Mesothelial cell of epicardium (in vitro differentiated cells): ENCODE measurements around the gene CBX4. TPM values are rescaled to one million over a fixed set of nuclear protein-coding genes. Genes with fewer than 3 reads are reported as not detected.
A peak's percentile ranks its signal among the peaks of the same experiment; 100 is the strongest.
"Not testable (repeated sequence)": the region's sequence is repeated elsewhere in the genome, so short reads cannot be mapped to it uniquely, and the experiment has no call there.

Experiments
- DNase-seq, 2 experiments: peaks; one replicate each; pipeline ENCODE4 v3.0.0; 2021; ENCODE audit warnings: low spot score in 2 of 2; ENCODE audit not compliant: unreplicated experiment in 2 of 2
- H3K27ac Mint-ChIP-seq: 2 replicates; pipeline ENCODE4 v1.8.0; 2021; ENCODE audit warnings: mixed read lengths
- H3K27me3 Mint-ChIP-seq: 2 replicates; pipeline ENCODE4 v1.8.0; 2021; ENCODE audit warnings: low read depth, mixed read lengths
- H3K36me3 Mint-ChIP-seq: 2 replicates; pipeline ENCODE4 v1.8.0; 2021; ENCODE audit warnings: mixed read lengths
- H3K4me1 Mint-ChIP-seq: 2 replicates; pipeline ENCODE4 v1.8.0; 2021; ENCODE audit warnings: mixed read lengths
- H3K4me3 Mint-ChIP-seq: 2 replicates; pipeline ENCODE4 v1.8.0; 2021; ENCODE audit warnings: mild to moderate bottlenecking, moderate library complexity, mixed read lengths
- H3K9me3 Mint-ChIP-seq: 2 replicates; pipeline ENCODE4 v1.8.0; 2021; ENCODE audit warnings: mixed read lengths
- total RNA-seq: library from RNA; stranded (reverse); gene quantifications from 3 replicates; pipeline ENCODE4 v1.2.1, GENCODE V29; 2021
- TF ChIP-seq, protein P1 (sequence below): fragments of 200-600 bp; sonication (generic); IDR thresholded peaks from one replicate; pipeline ENCODE4 v1.5.0; 2021; ENCODE audit warnings: antibody characterized with exemption; ENCODE audit not compliant: unreplicated experiment

The CBX4 gene
- total RNA-seq, 1 donor from 2014 or later, result 32.1 TPM

DNA sequence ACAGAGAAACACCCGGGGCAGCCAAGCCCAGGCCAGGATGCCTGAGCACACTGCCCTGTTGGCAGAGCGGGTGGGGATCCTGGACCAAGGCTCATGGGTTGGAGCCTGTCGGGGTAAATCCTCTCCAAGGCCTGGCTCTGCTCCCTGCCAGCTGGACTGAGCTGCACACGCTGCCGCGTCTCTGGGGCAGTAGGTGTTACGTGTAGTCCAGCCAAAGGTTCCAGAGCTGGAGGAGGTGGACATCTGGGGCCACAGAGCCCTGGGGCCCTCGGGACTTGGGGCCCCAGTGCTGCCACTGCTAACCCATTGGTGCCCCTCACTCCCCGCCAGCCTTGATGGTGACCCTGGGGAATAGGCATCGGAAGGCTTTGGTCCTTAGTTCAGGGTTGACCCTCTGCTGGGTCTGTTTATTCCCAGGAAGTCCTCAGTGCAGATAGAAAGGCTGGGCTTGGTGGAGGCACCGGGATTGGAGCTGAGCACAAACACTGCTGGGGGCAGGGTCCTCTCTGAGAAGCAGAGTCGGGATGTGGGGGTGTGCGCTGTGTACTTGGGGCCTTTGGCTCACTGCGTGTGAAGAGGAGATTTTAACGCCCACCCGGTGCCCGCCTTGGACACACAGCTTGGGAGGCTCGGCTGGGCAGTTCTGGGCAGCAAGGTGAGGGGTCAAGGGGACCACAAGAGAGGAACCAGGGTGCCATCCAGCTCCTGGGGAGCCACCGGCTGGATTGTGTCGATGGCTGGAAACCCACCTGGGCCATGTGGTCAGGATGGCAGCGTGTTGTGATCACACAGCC, 16.3 kb upstream of the CBX4 start:
- H3K27ac Mint-ChIP-seq, result no peak overlapping the region
- H3K27me3 Mint-ChIP-seq, result peaks cover 3% of the 10 kb centered on the region
- H3K36me3 Mint-ChIP-seq, result no peaks in the 10 kb centered on the region
- peaks cover 22% of the 10 kb centered on the region for H3K4me1 Mint-ChIP-seq
- no peak overlapping the region for H3K4me3 Mint-ChIP-seq
- H3K9me3 Mint-ChIP-seq, result no peaks in the 10 kb centered on the region
- TF ChIP-seq, protein P1, sequence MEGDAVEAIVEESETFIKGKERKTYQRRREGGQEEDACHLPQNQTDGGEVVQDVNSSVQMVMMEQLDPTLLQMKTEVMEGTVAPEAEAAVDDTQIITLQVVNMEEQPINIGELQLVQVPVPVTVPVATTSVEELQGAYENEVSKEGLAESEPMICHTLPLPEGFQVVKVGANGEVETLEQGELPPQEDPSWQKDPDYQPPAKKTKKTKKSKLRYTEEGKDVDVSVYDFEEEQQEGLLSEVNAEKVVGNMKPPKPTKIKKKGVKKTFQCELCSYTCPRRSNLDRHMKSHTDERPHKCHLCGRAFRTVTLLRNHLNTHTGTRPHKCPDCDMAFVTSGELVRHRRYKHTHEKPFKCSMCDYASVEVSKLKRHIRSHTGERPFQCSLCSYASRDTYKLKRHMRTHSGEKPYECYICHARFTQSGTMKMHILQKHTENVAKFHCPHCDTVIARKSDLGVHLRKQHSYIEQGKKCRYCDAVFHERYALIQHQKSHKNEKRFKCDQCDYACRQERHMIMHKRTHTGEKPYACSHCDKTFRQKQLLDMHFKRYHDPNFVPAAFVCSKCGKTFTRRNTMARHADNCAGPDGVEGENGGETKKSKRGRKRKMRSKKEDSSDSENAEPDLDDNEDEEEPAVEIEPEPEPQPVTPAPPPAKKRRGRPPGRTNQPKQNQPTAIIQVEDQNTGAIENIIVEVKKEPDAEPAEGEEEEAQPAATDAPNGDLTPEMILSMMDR, result no peak
- no peak for DNase-seq

DNA sequence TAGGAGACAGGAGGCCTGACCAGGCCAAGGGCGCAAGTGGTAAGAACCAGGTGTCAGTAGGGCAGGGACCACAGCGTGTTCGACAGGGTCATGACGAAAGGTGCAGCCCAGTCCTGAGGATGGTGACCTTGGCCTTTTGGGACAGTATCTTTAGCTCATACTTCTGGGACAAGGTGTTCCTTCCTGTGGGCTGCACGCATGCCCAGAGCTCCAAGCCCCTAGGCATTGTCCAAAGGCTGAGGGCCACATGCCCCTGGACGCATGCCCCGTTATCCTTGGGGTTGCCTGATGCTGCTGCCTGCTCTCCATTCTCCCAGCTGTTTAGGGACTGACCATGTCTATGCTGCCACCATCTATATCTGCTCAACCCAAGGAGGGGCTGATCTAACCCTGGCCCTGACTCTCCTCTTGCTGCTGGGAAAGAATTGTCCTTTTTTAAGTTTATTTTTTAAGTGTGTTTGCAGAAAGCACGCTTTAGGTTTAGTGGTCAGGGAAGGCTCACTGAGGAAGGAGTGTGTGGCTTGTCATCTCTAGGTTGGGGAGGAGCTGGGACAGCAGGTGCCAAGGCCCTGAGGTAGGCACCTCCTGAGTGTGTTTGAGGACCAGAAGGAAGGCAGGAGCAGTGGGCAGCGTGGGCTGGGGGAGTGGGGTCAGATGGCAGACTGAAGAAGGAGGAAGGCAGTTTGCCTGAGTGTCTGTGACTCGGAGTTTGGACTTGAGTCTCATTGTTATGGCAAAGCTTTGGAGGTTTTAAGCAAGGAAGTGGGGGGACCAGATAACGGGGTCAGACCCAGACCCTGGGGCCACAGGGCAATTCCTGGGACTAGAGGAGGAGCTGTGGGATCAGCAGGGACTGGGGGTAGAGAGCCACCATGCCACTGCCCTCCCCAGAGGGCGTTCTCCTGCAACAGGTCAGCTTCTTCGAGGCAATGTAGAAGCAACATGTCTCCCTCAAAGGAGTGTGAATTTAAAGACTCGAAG, 15.1 kb upstream of the CBX4 start:
- no peaks in the 10 kb centered on the region for H3K36me3 Mint-ChIP-seq
- H3K4me3 Mint-ChIP-seq, result no peak overlapping the region
- H3K27ac Mint-ChIP-seq, result no peak overlapping the region
- no peaks in the 10 kb centered on the region for H3K9me3 Mint-ChIP-seq
- TF ChIP-seq, protein P1, result no peak
- peaks cover 22% of the 10 kb centered on the region for H3K4me1 Mint-ChIP-seq
- DNase-seq, result no peak
- peaks cover 3% of the 10 kb centered on the region for H3K27me3 Mint-ChIP-seq

DNA sequence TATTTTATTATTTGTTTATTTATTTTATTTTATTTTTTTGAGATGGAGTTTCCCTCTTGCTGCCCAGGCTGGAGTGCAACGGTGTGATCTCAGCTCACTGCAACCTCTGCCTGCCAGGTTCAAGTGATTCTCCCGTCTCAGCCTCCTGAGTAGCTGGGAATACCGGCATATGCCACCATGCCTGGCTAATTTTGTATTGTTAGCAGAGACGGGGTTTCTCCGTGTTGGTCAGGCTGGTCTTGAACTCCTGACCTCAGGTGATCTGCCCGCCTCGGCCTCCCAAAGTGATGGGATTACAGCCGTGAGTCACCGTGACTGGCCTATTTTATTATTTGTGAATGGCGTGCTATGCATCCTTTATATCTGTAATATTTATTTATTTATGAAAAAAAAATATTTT, 13.9 kb upstream of the CBX4 start:
- DNase-seq, H3K27ac Mint-ChIP-seq, H3K36me3 Mint-ChIP-seq, H3K4me3 Mint-ChIP-seq, H3K27me3 Mint-ChIP-seq, H3K9me3 Mint-ChIP-seq: not testable (repeated sequence)
- peaks cover 22% of the 10 kb centered on the region for H3K4me1 Mint-ChIP-seq

DNA sequence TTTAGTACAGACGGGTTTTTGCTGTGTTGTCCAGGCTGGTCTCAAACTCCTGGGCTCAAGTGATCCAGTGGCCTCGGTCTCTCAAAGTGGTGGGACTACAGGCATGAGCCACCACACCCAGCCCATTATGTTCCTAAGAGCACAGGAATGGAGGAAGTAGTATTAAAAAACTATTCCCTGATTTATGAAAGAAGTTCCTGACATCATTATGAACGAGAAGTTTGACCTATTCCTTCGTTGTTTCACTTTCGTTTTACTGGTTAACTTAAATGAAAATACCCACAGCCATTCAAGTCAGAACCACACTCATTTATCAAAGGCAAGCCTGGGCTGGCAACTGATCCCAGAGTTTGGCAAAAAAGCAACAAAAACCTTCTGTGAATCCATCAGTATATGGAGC, 13.5 kb upstream of the CBX4 start:
- H3K4me1 Mint-ChIP-seq, result peaks cover 22% of the 10 kb centered on the region
- TF ChIP-seq, protein P1, result no peak
- H3K27me3 Mint-ChIP-seq, result peaks cover 5% of the 10 kb centered on the region
- no peak for DNase-seq
- H3K9me3 Mint-ChIP-seq, result no peaks in the 10 kb centered on the region
- peak overlapping the region; percentile 89 for H3K27ac Mint-ChIP-seq
- H3K36me3 Mint-ChIP-seq, result no peaks in the 10 kb centered on the region
- H3K4me3 Mint-ChIP-seq, result no peak overlapping the region

DNA sequence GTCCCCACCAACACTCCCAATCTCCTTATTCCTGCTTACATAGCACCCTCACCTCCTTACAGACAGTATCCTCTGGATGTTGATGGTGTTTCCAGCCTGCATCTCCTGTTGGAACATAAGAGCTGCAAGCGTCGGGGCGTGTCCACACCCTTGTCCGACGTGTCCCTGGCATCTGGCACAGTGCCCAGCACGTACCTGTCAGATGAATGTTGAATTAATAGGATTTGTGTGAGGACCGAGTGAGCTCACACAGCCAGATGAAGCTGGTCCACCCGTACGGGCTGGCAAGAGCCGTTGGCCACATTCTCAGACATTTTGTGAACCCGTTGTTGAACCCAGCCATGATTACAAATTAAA, 12.2 kb upstream of the CBX4 start:
- Mint-ChIP-seq H3K27ac (peak overlapping the region; percentile 34), H3K9me3 (no peaks in the 10 kb centered on the region), H3K4me1 (peaks cover 21% of the 10 kb centered on the region), H3K4me3 (no peak overlapping the region), H3K36me3 (no peaks in the 10 kb centered on the region), H3K27me3 (peaks cover 6% of the 10 kb centered on the region)
- TF ChIP-seq, protein P1, result no peak
- no peak for DNase-seq
